ENCODE data around the gene TSPAN9. TPM values are rescaled to one million over a fixed set of nuclear protein-coding genes. Genes with fewer than 3 reads are reported as not detected.

The TSPAN9 gene
- total and polyA plus RNA-seq, 4 donors = 23.0 to 72.3 (median 33.9) TPM

DNA sequence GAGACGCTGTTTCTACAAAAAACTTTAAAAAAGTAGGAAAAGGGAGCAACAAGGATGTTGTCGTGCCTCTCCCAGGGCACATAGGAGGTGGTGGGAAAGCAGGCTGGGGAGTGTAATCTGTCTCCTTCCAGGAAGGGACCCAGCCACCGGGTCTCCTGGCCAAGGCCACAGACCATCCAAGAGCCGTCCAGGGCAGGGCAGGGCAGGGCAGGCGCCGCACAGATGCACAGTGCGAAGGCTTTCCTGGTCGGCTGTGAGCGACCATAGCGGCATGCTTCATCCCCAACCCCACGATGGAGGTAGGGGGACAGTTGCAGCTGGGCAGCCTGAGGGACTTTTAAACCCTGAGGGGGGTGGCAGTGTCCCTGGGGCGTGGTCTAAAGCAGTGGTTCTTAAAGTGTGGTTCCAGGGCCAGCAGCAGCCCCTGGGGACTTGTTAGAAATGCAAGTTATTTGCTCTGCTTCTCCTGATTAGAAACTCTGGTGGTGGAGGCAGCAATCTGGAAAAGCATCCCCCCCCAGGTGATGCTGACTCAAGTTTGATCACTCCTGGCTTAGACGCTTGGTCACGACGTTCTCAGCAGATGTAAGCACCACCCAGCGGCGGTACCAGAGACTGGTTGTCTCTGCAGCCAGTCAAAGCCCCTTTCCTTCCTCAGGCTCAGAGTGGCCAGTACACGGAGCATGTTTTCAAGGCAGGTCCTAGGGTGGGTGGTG, 216.4 kb downstream of the TSPAN9 start:
- H3K27me3 ChIP-seq (ENCODE audit: control insufficient read depth in 3 of 3, insufficient read depth in 3 of 3, low read length in 2 of 3) = peaks cover 0 to 4% (median 0%) of the 10 kb centered on the region in 3 donors
- ATAC-seq (ENCODE audit: insufficient read depth, low FRiP score) (no peak), DNase-seq (no peak)
- TF ChIP-seq, protein P1, sequence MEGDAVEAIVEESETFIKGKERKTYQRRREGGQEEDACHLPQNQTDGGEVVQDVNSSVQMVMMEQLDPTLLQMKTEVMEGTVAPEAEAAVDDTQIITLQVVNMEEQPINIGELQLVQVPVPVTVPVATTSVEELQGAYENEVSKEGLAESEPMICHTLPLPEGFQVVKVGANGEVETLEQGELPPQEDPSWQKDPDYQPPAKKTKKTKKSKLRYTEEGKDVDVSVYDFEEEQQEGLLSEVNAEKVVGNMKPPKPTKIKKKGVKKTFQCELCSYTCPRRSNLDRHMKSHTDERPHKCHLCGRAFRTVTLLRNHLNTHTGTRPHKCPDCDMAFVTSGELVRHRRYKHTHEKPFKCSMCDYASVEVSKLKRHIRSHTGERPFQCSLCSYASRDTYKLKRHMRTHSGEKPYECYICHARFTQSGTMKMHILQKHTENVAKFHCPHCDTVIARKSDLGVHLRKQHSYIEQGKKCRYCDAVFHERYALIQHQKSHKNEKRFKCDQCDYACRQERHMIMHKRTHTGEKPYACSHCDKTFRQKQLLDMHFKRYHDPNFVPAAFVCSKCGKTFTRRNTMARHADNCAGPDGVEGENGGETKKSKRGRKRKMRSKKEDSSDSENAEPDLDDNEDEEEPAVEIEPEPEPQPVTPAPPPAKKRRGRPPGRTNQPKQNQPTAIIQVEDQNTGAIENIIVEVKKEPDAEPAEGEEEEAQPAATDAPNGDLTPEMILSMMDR (IDR thresholded peaks at IDR 0.05; ENCODE audit: control extremely low read depth, extremely low read depth) = no peak
- H3K27ac ChIP-seq (ENCODE audit: low read depth in 1 of 2, low read length in 1 of 2) = no peak overlapping the region
- no peak overlapping the region for H3K4me3 ChIP-seq
- peaks cover 0 to 9% (median 0%) of the 10 kb centered on the region in 5 donors for H3K4me1 ChIP-seq (ENCODE audit: control insufficient read depth in 5 of 5, insufficient read depth in 5 of 5, low read length in 5 of 5)
- H3K36me3 ChIP-seq (ENCODE audit: control insufficient read depth in 4 of 4, insufficient read depth in 4 of 4, low read length in 4 of 4) = no peaks in the 10 kb centered on the region
- H3K9me3 ChIP-seq (ENCODE audit: control insufficient read depth in 4 of 4, insufficient read depth in 3 of 4, low read length in 3 of 4) = no peaks in the 10 kb centered on the region
- 69 to 80% methylated on average over 18 of the region's 18 CpGs for WGBS, 2 donors
- H3K9ac ChIP-seq (ENCODE audit: insufficient read depth in 1 of 2, low read length in 2 of 2) = no peak overlapping the region

DNA sequence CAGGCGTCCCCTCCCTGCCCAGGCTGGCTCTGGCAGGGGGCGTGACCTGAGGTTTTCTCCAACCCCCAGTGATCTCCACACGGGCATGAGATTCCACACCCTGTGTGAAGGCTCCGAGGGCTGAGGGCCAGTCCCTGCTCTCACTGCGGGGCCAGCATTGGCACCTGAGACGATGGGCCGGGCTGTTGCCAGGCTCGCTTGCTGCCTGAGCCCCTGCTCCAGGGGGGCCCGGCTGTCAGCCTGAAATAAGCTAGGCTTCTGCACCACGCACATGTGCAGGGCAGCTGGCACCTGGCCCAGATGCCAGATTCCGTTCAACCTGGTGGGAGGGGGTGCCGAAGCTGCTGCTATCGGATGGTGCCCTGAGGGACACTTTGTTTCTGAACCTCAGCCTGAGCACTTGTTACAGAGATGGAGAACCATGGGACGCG, 217.3 kb downstream of the TSPAN9 start:
- ATAC-seq (ENCODE audit: insufficient read depth, low FRiP score) (no peak), DNase-seq (no peak)
- no peak overlapping the region for H3K27ac ChIP-seq (ENCODE audit: low read depth in 1 of 2, low read length in 1 of 2)
- no peaks in the 10 kb centered on the region for H3K36me3 ChIP-seq (ENCODE audit: control insufficient read depth in 4 of 4, insufficient read depth in 4 of 4, low read length in 4 of 4)
- WGBS, 2 donors = 52 to 77% methylated on average over 15 of the region's 15 CpGs
- no peaks in the 10 kb centered on the region for H3K9me3 ChIP-seq (ENCODE audit: control insufficient read depth in 4 of 4, insufficient read depth in 3 of 4, low read length in 3 of 4)
- TF ChIP-seq, protein P1 (IDR thresholded peaks at IDR 0.05; ENCODE audit: control extremely low read depth, extremely low read depth) = no peak
- no peak overlapping the region for H3K9ac ChIP-seq (ENCODE audit: insufficient read depth in 1 of 2, low read length in 2 of 2)
- H3K4me1 ChIP-seq (ENCODE audit: control insufficient read depth in 5 of 5, insufficient read depth in 5 of 5, low read length in 5 of 5) = peaks cover 0 to 9% (median 0%) of the 10 kb centered on the region in 5 donors
- peaks cover 0 to 7% (median 0%) of the 10 kb centered on the region in 3 donors for H3K27me3 ChIP-seq (ENCODE audit: control insufficient read depth in 3 of 3, insufficient read depth in 3 of 3, low read length in 2 of 3)
- H3K4me3 ChIP-seq = no peak overlapping the region

DNA sequence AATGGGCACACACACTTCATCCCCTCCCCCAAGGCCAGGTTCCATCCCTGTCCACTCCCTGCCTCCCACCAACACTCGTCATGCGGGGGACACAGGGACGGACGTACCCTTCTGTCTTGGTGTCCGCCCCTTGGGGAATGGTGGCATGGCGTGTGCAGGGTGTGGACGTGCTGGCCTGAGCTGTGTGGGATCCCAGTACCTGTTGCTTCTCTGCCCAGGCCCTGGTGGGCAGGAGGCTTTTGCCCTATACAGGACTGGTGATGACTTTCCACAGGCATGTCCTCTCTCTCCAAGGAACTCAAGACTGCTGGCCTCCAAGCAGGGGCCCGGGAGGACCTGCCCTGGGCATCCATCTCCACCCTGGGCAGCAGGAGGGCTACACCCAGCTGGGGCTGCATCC, 218.0 kb downstream of the TSPAN9 start:
- TF ChIP-seq, protein P1 (IDR thresholded peaks at IDR 0.05; ENCODE audit: control extremely low read depth, extremely low read depth) = no peak
- Histone ChIP-seq H3K9me3 (ENCODE audit: control insufficient read depth in 4 of 4, insufficient read depth in 3 of 4, low read length in 3 of 4) (no peaks in the 10 kb centered on the region), H3K4me1 (ENCODE audit: control insufficient read depth in 5 of 5, insufficient read depth in 5 of 5, low read length in 5 of 5) (peaks cover 0 to 13% (median 1%) of the 10 kb centered on the region in 5 donors), H3K27me3 (ENCODE audit: control insufficient read depth in 3 of 3, insufficient read depth in 3 of 3, low read length in 2 of 3) (peaks cover 0 to 9% (median 0%) of the 10 kb centered on the region in 3 donors), H3K36me3 (ENCODE audit: control insufficient read depth in 4 of 4, insufficient read depth in 4 of 4, low read length in 4 of 4) (no peaks in the 10 kb centered on the region), H3K4me3 (no peak overlapping the region), H3K9ac (ENCODE audit: insufficient read depth in 1 of 2, low read length in 2 of 2) (no peak overlapping the region), H3K27ac (ENCODE audit: low read depth in 1 of 2, low read length in 1 of 2) (no peak overlapping the region)
- 90 to 91% methylated on average over 8 of the region's 8 CpGs for WGBS, 2 donors
- DNase-seq (no peak), ATAC-seq (ENCODE audit: insufficient read depth, low FRiP score) (no peak)
